Caco-2 (cell line): ENCODE measurements around the gene PPEF2. TPM values are rescaled to one million over a fixed set of nuclear protein-coding genes. Genes with fewer than 3 reads are reported as not detected.

Experiments used
- BruUV-seq: library from RNA; stranded (reverse); fragments of 400-500 nt; replicated peaks from 2 replicates; lab custom pipeline; 2021; lab: Mats Ljungman, UMichigan
- CTCF ChIA-PET: fragments of 300-600 bp; sonication (Branson Sonifier 250); formaldehyde crosslinking; loops from one replicate; lab custom pipeline; 2022; ENCODE audit warnings: antibody characterized with exemption; lab: Charles Lee
- POLR2A ChIA-PET: fragments of 300-600 bp; sonication (Branson Sonifier 250); formaldehyde crosslinking; loops from one replicate; lab custom pipeline; 2022; ENCODE audit warnings: antibody characterized with exemption; lab: Charles Lee
- DNase-seq, 2 experiments: peaks; one replicate each; pipeline versions ENCODE4 v3.0.0 to v3.0.0-alpha.2; 2020 to 2022
- H3K27me3 ChIP-seq: replicated peaks from 2 replicates; pipeline ENCODE4 v1.6.0; 2011; ENCODE audit warnings: low read length; ENCODE audit not compliant: control insufficient read depth, insufficient read depth
- H3K36me3 ChIP-seq: 2 replicates; pipeline ENCODE4 v1.5.1; 2011; ENCODE audit warnings: low read length; ENCODE audit not compliant: control insufficient read depth, insufficient read depth
- H3K4me1 ChIP-seq: fragments of 250-450 bp; sonication (Bioruptor Pico); 2 replicates; pipeline ENCODE4 v1.5.1; 2020; ENCODE audit warnings: mild to moderate bottlenecking
- H3K4me3 ChIP-seq: 2 replicates; pipeline ENCODE4 v1.5.1; 2011; ENCODE audit warnings: low read depth, mild to moderate bottlenecking, control low read depth, low read length
- H3K9me3 ChIP-seq: fragments of 250-450 bp; sonication (Bioruptor Pico); 2 replicates; pipeline ENCODE4 v1.5.1; 2020; ENCODE audit warnings: mild to moderate bottlenecking, moderate library complexity
- H3K27ac Mint-ChIP-seq: one replicate; pipeline ENCODE4 v1.8.0; 2022; ENCODE audit warnings: mixed read lengths; ENCODE audit not compliant: unreplicated experiment
- H3K27me3 Mint-ChIP-seq: one replicate; pipeline ENCODE4 v1.8.0; 2022; ENCODE audit warnings: mixed read lengths; ENCODE audit not compliant: insufficient read depth, unreplicated experiment
- H3K36me3 Mint-ChIP-seq: one replicate; pipeline ENCODE4 v1.8.0; 2022; ENCODE audit warnings: mild to moderate bottlenecking, mixed read lengths; ENCODE audit not compliant: insufficient read depth, unreplicated experiment
- H3K4me1 Mint-ChIP-seq: one replicate; pipeline ENCODE4 v1.8.0; 2022; ENCODE audit warnings: low read depth, mixed read lengths; ENCODE audit not compliant: unreplicated experiment
- H3K4me3 Mint-ChIP-seq: one replicate; pipeline ENCODE4 v1.8.0; 2022; ENCODE audit warnings: mild to moderate bottlenecking, moderate library complexity, mixed read lengths; ENCODE audit not compliant: unreplicated experiment
- H3K9me3 Mint-ChIP-seq: one replicate; pipeline ENCODE4 v1.8.0; 2022; ENCODE audit warnings: mixed read lengths; ENCODE audit not compliant: unreplicated experiment
- intact Hi-C: fragments of 100-400 bp; cut with micrococcal nuclease; formaldehyde crosslinking; loops from one replicate; pipeline ENCODE4 v1.10.0; 2022; ENCODE audit not compliant: unreplicated experiment
- total RNA-seq: library from RNA; stranded (reverse); gene quantifications from 2 replicates; pipeline ENCODE4 v1.2.3, GENCODE V29; 2022
- TF ChIP-seq, protein P1 (sequence below), 2 experiments: fragments of 200-600 bp in 1 of 2; IDR thresholded peaks; 1 replicate in 1 of 2; 2 replicates in 1 of 2; pipeline versions ENCODE4 v1.5.1 to v1.8.0; 2011 to 2022; ENCODE audit warnings: antibody characterized with exemption in 1 of 2, control low read depth in 1 of 2, inconsistent platforms in 1 of 2, low read depth in 1 of 2, low read length in 1 of 2, mild to moderate bottlenecking in 1 of 2, moderate library complexity in 1 of 2; ENCODE audit not compliant: insufficient read depth in 1 of 2, severe bottlenecking in 1 of 2, unreplicated experiment in 1 of 2

The PPEF2 gene
- total RNA-seq, 1 experiment from 2014 or later = not detected

GRCh38 chr4:75876218-75876617, 26.0 kb downstream of the PPEF2 start:
- Mint-ChIP-seq H3K36me3 (no peaks in the 10 kb centered on the region), H3K27me3 (no peaks in the 10 kb centered on the region), H3K9me3 (no peaks in the 10 kb centered on the region), H3K4me3 (no peak overlapping the region), H3K4me1 (no peaks in the 10 kb centered on the region), H3K27ac (no peak overlapping the region)
- TF ChIP-seq, protein P1, sequence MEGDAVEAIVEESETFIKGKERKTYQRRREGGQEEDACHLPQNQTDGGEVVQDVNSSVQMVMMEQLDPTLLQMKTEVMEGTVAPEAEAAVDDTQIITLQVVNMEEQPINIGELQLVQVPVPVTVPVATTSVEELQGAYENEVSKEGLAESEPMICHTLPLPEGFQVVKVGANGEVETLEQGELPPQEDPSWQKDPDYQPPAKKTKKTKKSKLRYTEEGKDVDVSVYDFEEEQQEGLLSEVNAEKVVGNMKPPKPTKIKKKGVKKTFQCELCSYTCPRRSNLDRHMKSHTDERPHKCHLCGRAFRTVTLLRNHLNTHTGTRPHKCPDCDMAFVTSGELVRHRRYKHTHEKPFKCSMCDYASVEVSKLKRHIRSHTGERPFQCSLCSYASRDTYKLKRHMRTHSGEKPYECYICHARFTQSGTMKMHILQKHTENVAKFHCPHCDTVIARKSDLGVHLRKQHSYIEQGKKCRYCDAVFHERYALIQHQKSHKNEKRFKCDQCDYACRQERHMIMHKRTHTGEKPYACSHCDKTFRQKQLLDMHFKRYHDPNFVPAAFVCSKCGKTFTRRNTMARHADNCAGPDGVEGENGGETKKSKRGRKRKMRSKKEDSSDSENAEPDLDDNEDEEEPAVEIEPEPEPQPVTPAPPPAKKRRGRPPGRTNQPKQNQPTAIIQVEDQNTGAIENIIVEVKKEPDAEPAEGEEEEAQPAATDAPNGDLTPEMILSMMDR (IDR thresholded peaks at IDR 0.05; ENCODE audit: insufficient read depth in 1 of 2, low read depth in 1 of 2, low read length in 1 of 2, severe bottlenecking in 1 of 2, unreplicated experiment in 1 of 2) = no peak
- no peak overlapping the region for H3K4me3 ChIP-seq
- H3K4me1 ChIP-seq = no peaks in the 10 kb centered on the region
- no TSS peak for BruUV-seq
- intact Hi-C loops = no loop called here
- DNase-seq = no peak
- no peaks in the 10 kb centered on the region for H3K36me3 ChIP-seq
- ChIA-PET POLR2A (no interaction called here), CTCF (no interaction called here)
- H3K9me3 ChIP-seq = no peaks in the 10 kb centered on the region
- no peaks in the 10 kb centered on the region for H3K27me3 ChIP-seq

GRCh38 chr4:75869100-75869499, 33.2 kb downstream of the PPEF2 start:
- BruUV-seq = no TSS peak

DNA sequence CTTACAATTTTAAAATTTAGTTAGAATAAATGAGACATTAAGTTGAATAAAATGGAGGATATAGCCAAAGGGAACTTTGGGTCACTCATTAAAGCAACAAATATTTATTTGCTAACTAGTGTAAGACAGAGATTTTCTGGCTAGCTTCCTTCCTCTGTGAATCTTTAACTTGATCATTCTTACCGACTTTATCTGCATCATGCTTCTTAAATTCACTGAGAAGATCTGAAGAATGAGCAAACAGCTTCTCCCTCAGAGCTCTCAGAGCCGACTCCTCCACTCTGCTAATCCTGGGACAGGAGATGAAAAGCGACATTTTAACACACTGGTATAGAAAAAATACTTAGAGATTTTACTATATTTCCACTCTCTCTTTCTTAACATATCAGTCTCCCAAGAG, 35.1 kb downstream of the PPEF2 start:
- H3K27me3 ChIP-seq = no peaks in the 10 kb centered on the region
- H3K4me3 Mint-ChIP-seq = no peak overlapping the region
- no peak overlapping the region for H3K27ac Mint-ChIP-seq
- H3K4me1 ChIP-seq = 0 out of 2 replicates have a peak, but pooled peaks cover 3% of the 10 kb centered on the region
- ChIA-PET POLR2A (no interaction called here), CTCF (no interaction called here)
- H3K9me3 ChIP-seq = no peaks in the 10 kb centered on the region
- no peaks in the 10 kb centered on the region for H3K9me3 Mint-ChIP-seq
- no peaks in the 10 kb centered on the region for H3K27me3 Mint-ChIP-seq
- no TSS peak for BruUV-seq
- DNase-seq = no peak
- H3K36me3 Mint-ChIP-seq = no peaks in the 10 kb centered on the region
- H3K4me1 Mint-ChIP-seq = peaks cover 7% of the 10 kb centered on the region
- no peaks in the 10 kb centered on the region for H3K36me3 ChIP-seq
- no peak overlapping the region for H3K4me3 ChIP-seq
- intact Hi-C loops = no loop called here
- TF ChIP-seq, protein P1 (IDR thresholded peaks at IDR 0.05; ENCODE audit: insufficient read depth in 1 of 2, low read depth in 1 of 2, low read length in 1 of 2, severe bottlenecking in 1 of 2, unreplicated experiment in 1 of 2) = no peak

More at GRCh38 chr4:75869100-75869499, 33.2 kb downstream of the PPEF2 start:
- no peaks in the 10 kb centered on the region for H3K9me3 Mint-ChIP-seq
- CTCF ChIA-PET = interaction anchor here (0.8 kb wide), 1 partner anchor 27 kb away, joined by 3 read pairs; no protein-coding TSS in a partner anchor
- TF ChIP-seq, protein P1 (IDR thresholded peaks at IDR 0.05; ENCODE audit: insufficient read depth in 1 of 2, low read depth in 1 of 2, low read length in 1 of 2, severe bottlenecking in 1 of 2, unreplicated experiment in 1 of 2) = no peak
- no peaks in the 10 kb centered on the region for H3K36me3 ChIP-seq
- 0 out of 2 replicates have a peak, but pooled peaks cover 3% of the 10 kb centered on the region for H3K4me1 ChIP-seq
- intact Hi-C loops = no loop called here
- no peaks in the 10 kb centered on the region for H3K36me3 Mint-ChIP-seq
- no peak overlapping the region for H3K27ac Mint-ChIP-seq
- H3K9me3 ChIP-seq = no peaks in the 10 kb centered on the region
- POLR2A ChIA-PET = no interaction called here
- no peaks in the 10 kb centered on the region for H3K27me3 Mint-ChIP-seq
- no peak overlapping the region for H3K4me3 ChIP-seq
- H3K4me1 Mint-ChIP-seq = peaks cover 7% of the 10 kb centered on the region
- H3K27me3 ChIP-seq = no peaks in the 10 kb centered on the region
- no peak for DNase-seq
- H3K4me3 Mint-ChIP-seq = no peak overlapping the region
